HCT116 (cell line): ENCODE results near the gene FBXL19. TPM values are rescaled to one million over a fixed set of nuclear protein-coding genes. Genes with fewer than 3 reads are reported as not detected.

Source experiments
- ATAC-seq: fragments of 200-7000 bp; cut with Tn5 transposase; 2 replicates; pipeline ENCODE4 v1.9.1; 2020; ENCODE audit warnings: mild to moderate bottlenecking, moderate library complexity
- BruUV-seq: library from RNA; stranded (reverse); fragments of 400-500 nt; replicated peaks from 2 replicates; lab custom pipeline; 2021; lab: Mats Ljungman, UMichigan
- CTCF ChIA-PET: fragments of 300-600 bp; sonication (Branson Sonifier 250); formaldehyde crosslinking; loops from one replicate; lab custom pipeline; 2021; ENCODE audit warnings: antibody characterized with exemption; lab: Charles Lee
- POLR2A ChIA-PET: fragments of 300-600, 350-600 bp; sonication (Branson Sonifier 250); formaldehyde crosslinking; loops from one replicate; lab custom pipeline; 2021; ENCODE audit warnings: antibody characterized with exemption; lab: Charles Lee
- RAD21 ChIA-PET, 2 experiments: fragments of 300-600 bp; sonication (Branson Sonifier 250); formaldehyde crosslinking; loops; one replicate each; lab custom pipeline; 2023; ENCODE audit warnings: low total read pairs in 2 of 2; ENCODE audit not compliant: uncharacterized antibody in 2 of 2, unreplicated experiment in 2 of 2, low non-redundant PET in 1 of 2; lab: Charles Lee
- DNase-seq: peaks from one replicate; pipeline ENCODE4 v3.0.0-alpha.2; 2010; ENCODE audit warnings: low read depth, low spot score
- H2AFZ ChIP-seq: fragments of 200-600 bp; shearing (Covaris generic), sonication (generic); 2 replicates; pipeline ENCODE4 v1.6.1; 2017; ENCODE audit warnings: low read depth, mixed run types, mixed read lengths, antibody characterized with exemption, low read length; ENCODE audit not compliant: poor library complexity, severe bottlenecking
- H3K27ac ChIP-seq: 2 replicates; pipeline ENCODE4 v1.5.1; 2012; ENCODE audit warnings: low read depth, low read length
- H3K27me3 ChIP-seq: fragments of 200-600 bp; sonication (generic); 2 replicates; pipeline ENCODE4 v1.6.1; 2016; ENCODE audit warnings: mixed run types, low read length, mixed read lengths; ENCODE audit not compliant: insufficient read depth
- H3K36me3 ChIP-seq, 2 experiments: fragments of 200-500 bp in 1 of 2; fragments of 200-600 bp in 1 of 2; sonication (Bioruptor generic) in 1 of 2; sonication (generic) in 1 of 2; 2 replicates each; pipeline versions ENCODE4 v1.5.1 to v1.6.1; 2014 to 2016; ENCODE audit warnings: low read length in 2 of 2, inconsistent platforms in 1 of 2, mixed read lengths in 1 of 2, mixed run types in 1 of 2; ENCODE audit not compliant: insufficient read depth in 2 of 2, control insufficient read depth in 1 of 2
- H3K4me1 ChIP-seq, 2 experiments: fragments of 200-600 bp in 1 of 2; sonication (generic) in 1 of 2; 2 replicates each; pipeline versions ENCODE4 v1.5.1 to v1.6.1; 2012 to 2017; ENCODE audit warnings: low read length in 2 of 2, inconsistent platforms in 1 of 2, mild to moderate bottlenecking in 1 of 2, mixed read lengths in 1 of 2, mixed run types in 1 of 2, moderate library complexity in 1 of 2; ENCODE audit not compliant: insufficient read depth in 2 of 2, control insufficient read depth in 1 of 2
- H3K4me2 ChIP-seq: fragments of 200-600 bp; sonication (generic); 2 replicates; pipeline ENCODE4 v1.6.1; 2017; ENCODE audit warnings: mixed run types, low read length, mixed read lengths
- H3K4me3 ChIP-seq, 2 experiments: fragments of 200-600 bp in 1 of 2; sonication (generic) in 1 of 2; replicated peaks in 1 of 2; 2 replicates each; pipeline ENCODE4 v1.5.1; 2011 to 2016; ENCODE audit warnings: low read length in 2 of 2, control low read depth in 1 of 2, low read depth in 1 of 2, mild to moderate bottlenecking in 1 of 2, mixed read lengths in 1 of 2, mixed run types in 1 of 2
- H3K79me2 ChIP-seq: fragments of 200-600 bp; sonication (generic); 2 replicates; pipeline ENCODE4 v1.6.1; 2017; ENCODE audit warnings: mild to moderate bottlenecking, mixed run types, low read length, moderate library complexity, mixed read lengths; ENCODE audit not compliant: insufficient read depth
- H3K9ac ChIP-seq: fragments of 200-600 bp; sonication (generic); 2 replicates; pipeline ENCODE4 v1.6.1; 2016; ENCODE audit warnings: low read length, mixed read lengths
- H3K9me2 ChIP-seq: fragments of 200-600 bp; sonication (generic), shearing (Covaris generic); 2 replicates; pipeline ENCODE4 v1.6.1; 2017; ENCODE audit warnings: mixed run types, mild to moderate bottlenecking, moderate library complexity; ENCODE audit not compliant: insufficient read depth
- H3K9me3 ChIP-seq, 2 experiments: fragments of 200-500 bp in 1 of 2; fragments of 200-600 bp in 1 of 2; sonication (Bioruptor generic) in 1 of 2; sonication (generic) in 1 of 2; 2 replicates each; pipeline ENCODE4 v1.6.1; 2014 to 2017; ENCODE audit warnings: low read length in 2 of 2, mixed read lengths in 2 of 2, inconsistent platforms in 1 of 2, low read depth in 1 of 2, mild to moderate bottlenecking in 1 of 2, mixed run types in 1 of 2, moderate library complexity in 1 of 2; ENCODE audit not compliant: control insufficient read depth in 1 of 2, insufficient read depth in 1 of 2
- H4K20me1 ChIP-seq: fragments of 200-600 bp; sonication (generic), shearing (Covaris generic); 2 replicates; pipeline ENCODE4 v1.6.1; 2017; ENCODE audit warnings: mixed run types, mild to moderate bottlenecking, moderate library complexity; ENCODE audit not compliant: insufficient read depth
- CTCF ChIP-seq, 3 experiments: fragments of 200-600 bp in 1 of 3; sonication (generic) in 1 of 3; IDR thresholded peaks in 2 of 3; conservative IDR thresholded peaks in 1 of 3; 2 replicates each; pipeline ENCODE4 v1.5.1; 2012 to 2017; ENCODE audit warnings: low read depth in 2 of 3, low read length in 2 of 3, antibody characterized with exemption in 1 of 3, borderline replicate concordance in 1 of 3, control low read depth in 1 of 3, mild to moderate bottlenecking in 1 of 3, mixed read lengths in 1 of 3, mixed run types in 1 of 3, moderate library complexity in 1 of 3; ENCODE audit not compliant: insufficient read depth in 1 of 3
- EGR1 ChIP-seq: IDR thresholded peaks from 2 replicates; pipeline ENCODE4 v1.6.1; 2012; ENCODE audit warnings: low read depth
- ELF1 ChIP-seq: IDR thresholded peaks from 2 replicates; pipeline ENCODE4 v1.6.1; 2012; ENCODE audit warnings: low read depth, borderline replicate concordance
- EZH2 ChIP-seq: fragments of 200-600 bp; sonication (generic); IDR thresholded peaks from 2 replicates; pipeline ENCODE4 v1.6.1; 2017; ENCODE audit warnings: antibody characterized with exemption, mixed run types
- EZH2phosphoT487 ChIP-seq: fragments of 200-600 bp; IDR thresholded peaks from 2 replicates; pipeline ENCODE4 v1.6.1; 2018; ENCODE audit warnings: antibody characterized with exemption, borderline replicate concordance
- JUND ChIP-seq: IDR thresholded peaks from 2 replicates; pipeline ENCODE4 v1.6.1; 2012
- POLR2A ChIP-seq: IDR thresholded peaks from 2 replicates; pipeline ENCODE4 v1.7.0; 2011; ENCODE audit warnings: borderline replicate concordance; ENCODE audit not compliant: insufficient read depth, insufficient read length; ENCODE audit errors: extremely low read depth
- POLR2AphosphoS5 ChIP-seq: IDR thresholded peaks from 2 replicates; pipeline ENCODE4 v1.6.1; 2011; ENCODE audit warnings: mild to moderate bottlenecking, low read depth, low read length, moderate library complexity
- REST ChIP-seq: IDR thresholded peaks from 2 replicates; pipeline ENCODE4 v1.6.1; 2012; ENCODE audit warnings: low read depth
- SP1 ChIP-seq: IDR thresholded peaks from 2 replicates; pipeline ENCODE4 v1.6.1; 2012; ENCODE audit warnings: low read depth
- SRF ChIP-seq: IDR thresholded peaks from 2 replicates; pipeline ENCODE4 v1.6.1; 2012; ENCODE audit warnings: low read depth
- YY1 ChIP-seq: IDR thresholded peaks from 2 replicates; pipeline ENCODE4 v1.6.1; 2011; ENCODE audit warnings: low read length, low read depth, moderate library complexity, mild to moderate bottlenecking; ENCODE audit not compliant: insufficient replicate concordance; ENCODE audit errors: extremely low read depth
- ZBTB33 ChIP-seq: IDR thresholded peaks from 2 replicates; pipeline ENCODE4 v1.6.1; 2011; ENCODE audit warnings: mild to moderate bottlenecking, low read length, moderate library complexity; ENCODE audit not compliant: insufficient replicate concordance; ENCODE audit errors: extremely low read depth
- ZFX ChIP-seq: fragments of 450-650 bp; IDR thresholded peaks from 2 replicates; pipeline ENCODE4 v1.6.1; 2017
- intact Hi-C: fragments of 100-400 bp; cut with micrococcal nuclease; formaldehyde crosslinking; loops from 2 replicates; pipeline ENCODE4 v1.10.0; 2022
- total RNA-seq: library from RNA; stranded (reverse); gene quantifications from one replicate; pipeline ENCODE4 v1.2.1, GENCODE V29; 2021; ENCODE audit not compliant: unreplicated experiment

FBXL19 gene
- total RNA-seq, 1 experiment from 2014 or later = 45.2 TPM

DNA sequence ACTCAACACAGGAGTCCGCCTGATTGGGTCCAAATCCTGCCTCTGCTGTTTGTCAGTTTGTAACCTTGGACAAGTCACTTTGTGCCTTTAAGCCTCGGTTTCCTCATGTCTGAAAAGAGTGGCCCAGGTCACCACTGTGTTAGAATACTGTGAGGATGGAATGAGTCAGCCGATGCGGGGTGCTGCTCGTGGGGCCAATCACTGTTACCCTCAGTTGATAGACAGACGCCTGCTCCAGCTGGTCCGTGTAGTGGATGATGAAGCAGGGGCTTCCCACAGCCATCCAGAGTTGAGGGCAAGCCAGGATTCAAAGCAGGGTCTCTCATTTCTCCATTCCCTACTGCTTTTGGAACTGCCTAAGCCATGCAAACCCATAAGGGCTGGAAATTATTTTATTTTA lies 5.8 kb downstream of the FBXL19 start:
- BruUV-seq = no TSS peak
- RAD21 ChIA-PET = no interaction called here
- DNase-seq = no peak

More for the DNA sequence above, 5.8 kb downstream of the FBXL19 start:
- no peak for ATAC-seq
- no peaks in the 10 kb centered on the region for H3K9me3 ChIP-seq
- POLR2A ChIA-PET = no interaction called here
- peaks cover 9 to 26% of the 10 kb centered on the region in 2 experiments for H3K36me3 ChIP-seq
- no peaks in the 10 kb centered on the region for H3K9me2 ChIP-seq
- no peak overlapping the region for H3K4me3 ChIP-seq
- CTCF ChIA-PET = no interaction called here
- H3K4me1 ChIP-seq = peaks cover 7 to 15% of the 10 kb centered on the region in 2 experiments; a peak in 3 of 4 replicates
- no peaks in the 10 kb centered on the region for H3K27me3 ChIP-seq
- H3K9ac ChIP-seq = no peak overlapping the region
- TF ChIP-seq POLR2AphosphoS5 = no peak
- TF ChIP-seq EZH2 = no peak
- TF ChIP-seq JUND = no peak
- no peak for TF ChIP-seq YY1
- TF ChIP-seq REST = no peak
- no peak for TF ChIP-seq SRF
- no peak for TF ChIP-seq EZH2phosphoT487
- no peak for TF ChIP-seq SP1
- no peak for TF ChIP-seq ZBTB33
- no peak for TF ChIP-seq ZFX
- no peak for TF ChIP-seq ELF1
- TF ChIP-seq EGR1 = no peak
- no peak for TF ChIP-seq CTCF (IDR thresholded peaks at IDR 0.05 in 2 of 3, conservative IDR thresholded peaks at IDR 0.05 in 1 of 3; ENCODE audit: borderline replicate concordance in 1 of 3, insufficient read depth in 1 of 3, low read depth in 2 of 3, low read length in 2 of 3)
- no peak for TF ChIP-seq POLR2A
- TF ChIP-seq, all 23 proteins: peak for 0
- Histone ChIP-seq H3K79me2 (peaks cover 10% of the 10 kb centered on the region; the same call in 1 of the 2 replicates), H3K27ac (no peak overlapping the region), H4K20me1 (no peaks in the 10 kb centered on the region), H3K4me2 (no peak overlapping the region), H2AFZ (no peak overlapping the region)
- intact Hi-C loops = no loop called here
